ENCODE results near the gene DEDD2.

Gene DEDD2

GRCh38 chr19:42169486-42170413 is 47.7 kb downstream of the DEDD2 start:
- no peak for DNase-seq

GRCh38 chr19:42168206-42168605 is 49.3 kb downstream of the DEDD2 start:
- no peak for DNase-seq

GRCh38 chr19:42166316-42166715 is 51.2 kb downstream of the DEDD2 start:
- DNase-seq, result no peak

- no peak for DNase-seq
These were observed 52.3 kb downstream of the DEDD2 start for GRCh38 chr19:42165146-42165545.

DNA sequence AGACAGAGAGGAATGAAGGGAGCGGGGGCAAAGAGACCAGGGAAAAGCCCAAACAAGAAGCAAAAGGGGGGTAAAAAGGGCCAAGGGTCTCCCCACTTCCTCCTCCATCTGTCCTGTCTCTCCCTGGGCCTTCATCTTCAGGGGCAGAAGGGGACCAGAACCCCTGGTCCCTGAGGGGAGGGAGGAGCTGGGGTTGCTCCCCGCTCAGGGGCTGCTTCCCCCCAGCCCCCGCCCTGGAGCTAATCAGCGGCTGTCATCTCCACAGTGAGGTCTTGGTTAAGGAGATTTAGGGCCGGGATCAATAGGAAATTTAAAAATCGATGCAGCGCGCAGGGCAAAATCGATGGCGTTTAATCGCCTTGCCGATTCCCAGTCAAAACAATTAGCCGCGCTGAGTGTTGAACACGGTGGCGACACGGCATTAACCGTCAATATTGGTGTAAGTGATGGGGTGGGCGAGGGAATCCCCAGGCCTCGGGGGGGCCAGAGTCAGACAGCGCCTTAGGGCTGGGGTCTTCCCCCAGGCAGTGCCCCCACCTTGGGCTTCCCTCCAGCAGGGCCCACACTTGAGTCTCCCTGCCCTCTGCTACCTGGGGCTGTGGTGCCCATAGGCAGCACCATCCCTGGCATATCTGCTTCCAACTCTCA is 55.7 kb downstream of the DEDD2 start:
- DNase-seq, result no peak

GRCh38 chr19:42159942-42160341 is 57.5 kb downstream of the DEDD2 start:
- DNase-seq, result no peak

- no peak for DNase-seq
These were observed 58.6 kb downstream of the DEDD2 start for GRCh38 chr19:42158926-42159325.

- no peak for DNase-seq
These were observed 60.9 kb downstream of the DEDD2 start for GRCh38 chr19:42156571-42156970.

DNA sequence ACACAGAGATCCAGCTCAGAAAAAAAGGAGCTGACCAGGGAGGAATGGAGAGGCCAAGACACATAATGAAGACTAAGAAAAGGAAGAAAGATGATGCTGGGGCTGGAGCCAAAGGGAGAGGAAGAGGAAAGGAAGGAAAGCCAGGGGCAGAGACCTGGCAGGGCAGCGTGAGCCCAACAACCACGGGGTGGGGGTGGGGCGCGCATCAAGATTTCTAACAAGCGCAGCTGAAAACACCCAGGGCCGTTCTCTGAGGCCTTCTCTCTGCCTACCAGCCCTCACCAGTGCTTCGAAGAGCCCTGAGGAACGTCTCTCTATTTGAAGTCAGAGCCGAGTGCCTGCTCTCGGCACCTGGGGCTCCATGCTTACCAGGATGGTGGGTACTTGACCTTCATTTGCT is 61.7 kb downstream of the DEDD2 start:
- DNase-seq, result no peak

DNA sequence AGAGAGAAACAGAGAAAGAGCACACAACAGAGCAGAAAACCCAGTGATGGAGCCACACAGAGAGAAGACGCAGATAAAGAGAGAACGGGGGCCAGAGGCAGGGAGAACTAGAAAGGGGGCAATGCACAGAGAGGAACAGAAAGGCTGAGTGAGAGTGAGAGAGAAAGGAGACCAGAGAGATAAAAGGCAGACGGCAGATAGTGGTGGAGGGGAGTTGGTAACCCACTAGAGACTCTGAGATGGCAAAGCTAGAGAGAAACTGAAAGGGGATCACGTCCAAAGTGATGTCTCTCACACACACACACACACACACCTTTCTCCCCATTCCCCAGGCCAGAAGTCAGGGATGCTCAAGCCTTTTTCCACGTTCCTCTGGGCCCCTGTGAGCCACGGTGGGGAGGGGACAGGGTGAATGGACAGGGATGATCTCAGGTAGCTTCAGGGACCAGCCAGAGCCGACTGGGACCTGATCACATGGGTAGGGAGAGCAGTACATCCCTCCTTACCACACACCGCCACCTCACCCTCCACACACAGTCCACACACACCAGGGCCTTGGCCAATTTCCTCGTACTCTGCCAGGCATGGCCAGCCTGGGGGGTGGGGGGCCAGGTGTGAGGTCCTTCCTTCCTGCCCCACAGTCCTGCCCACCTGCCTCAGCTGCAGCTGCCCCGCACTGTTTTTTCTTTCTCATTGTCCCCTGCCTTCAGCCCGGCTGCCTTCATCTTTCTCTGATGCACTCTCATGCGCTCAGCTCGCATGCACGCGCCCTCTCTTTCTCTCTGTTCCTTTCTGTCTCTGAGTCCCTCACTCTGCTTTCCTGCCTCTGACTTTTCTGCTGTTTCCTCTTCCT is 62.8 kb downstream of the DEDD2 start:
- no peak for DNase-seq

DNA sequence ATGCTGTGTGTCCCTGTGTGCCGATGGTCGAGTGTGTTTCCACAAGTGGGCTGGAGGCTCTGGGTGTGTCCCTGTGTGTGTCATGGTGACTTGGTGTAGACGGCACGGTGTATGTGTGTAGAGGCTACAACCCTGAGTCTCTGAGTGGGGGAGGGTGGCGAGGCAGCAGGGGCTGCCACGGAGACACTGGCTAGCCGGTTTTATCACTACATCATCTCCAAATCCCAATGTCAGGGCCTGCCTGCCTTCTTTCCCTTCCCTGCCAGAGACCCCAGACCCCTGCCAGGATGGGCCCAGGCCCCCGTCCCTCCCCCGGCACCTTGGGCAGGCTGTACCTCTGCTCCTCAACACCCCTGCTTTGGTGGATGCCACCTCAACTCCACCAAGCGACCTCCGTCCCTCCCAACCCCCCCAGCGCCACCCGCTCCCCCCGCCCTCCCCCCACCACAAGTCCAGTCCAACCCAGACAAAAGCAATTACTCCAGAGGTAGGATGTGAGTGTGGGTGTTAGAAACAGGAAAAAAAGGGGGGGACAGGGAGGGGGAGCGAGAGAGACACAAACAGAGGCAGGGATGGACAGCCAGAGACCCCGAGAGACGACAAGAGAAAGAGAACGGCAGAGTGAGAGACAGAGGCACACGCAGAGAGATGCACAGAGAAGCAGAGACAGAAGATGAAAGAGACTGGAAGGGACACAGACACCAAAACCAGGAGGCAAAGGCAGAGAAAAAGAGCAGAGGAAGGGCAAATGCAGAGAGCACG is 63.6 kb downstream of the DEDD2 start:
- no peak for DNase-seq

DNA sequence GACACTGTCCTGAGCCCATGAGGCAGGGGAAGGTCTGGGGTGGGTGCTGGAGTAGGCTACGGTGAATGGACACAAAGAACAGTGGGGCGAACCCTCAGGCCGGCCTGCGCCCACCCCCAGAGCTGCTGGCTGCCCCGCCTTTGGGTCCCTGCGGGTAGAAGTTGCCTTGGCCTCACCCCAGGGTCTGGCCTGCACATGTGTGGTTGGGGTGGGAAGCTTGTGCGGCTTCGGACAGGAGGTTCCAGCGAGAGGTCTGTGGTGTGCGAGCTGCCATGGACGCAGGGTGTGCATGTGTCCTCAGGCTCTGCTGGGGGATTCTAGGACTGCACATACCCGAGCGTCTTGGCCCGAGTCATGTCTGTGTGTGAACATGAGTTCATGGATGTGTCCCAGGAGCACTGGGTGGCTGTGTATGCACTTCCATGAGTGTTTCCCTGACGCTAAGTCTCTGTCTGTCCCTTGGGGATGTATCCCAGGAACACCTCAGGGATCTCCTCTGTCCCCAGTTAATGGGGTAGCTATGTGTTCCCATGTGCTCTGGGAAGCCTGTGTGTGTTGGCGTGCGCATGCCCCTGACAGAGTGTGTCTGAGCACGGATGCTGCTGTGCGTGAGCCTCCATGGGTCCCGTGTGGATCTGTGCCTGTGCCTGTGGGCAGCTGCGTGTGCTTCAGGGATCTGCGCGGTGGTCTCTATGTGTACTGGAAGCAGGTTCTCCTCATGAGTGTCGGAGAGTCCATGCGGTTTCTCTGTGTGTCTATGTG is 64.4 kb downstream of the DEDD2 start:
- no peak for DNase-seq

- no peak for DNase-seq
These were observed 65.4 kb downstream of the DEDD2 start for GRCh38 chr19:42151782-42152684.

- DNase-seq, result no peak
These were observed 66.5 kb downstream of the DEDD2 start for GRCh38 chr19:42150911-42151361.

GRCh38 chr19:42150364-42150763 is 67.1 kb downstream of the DEDD2 start:
- no peak for DNase-seq

DNA sequence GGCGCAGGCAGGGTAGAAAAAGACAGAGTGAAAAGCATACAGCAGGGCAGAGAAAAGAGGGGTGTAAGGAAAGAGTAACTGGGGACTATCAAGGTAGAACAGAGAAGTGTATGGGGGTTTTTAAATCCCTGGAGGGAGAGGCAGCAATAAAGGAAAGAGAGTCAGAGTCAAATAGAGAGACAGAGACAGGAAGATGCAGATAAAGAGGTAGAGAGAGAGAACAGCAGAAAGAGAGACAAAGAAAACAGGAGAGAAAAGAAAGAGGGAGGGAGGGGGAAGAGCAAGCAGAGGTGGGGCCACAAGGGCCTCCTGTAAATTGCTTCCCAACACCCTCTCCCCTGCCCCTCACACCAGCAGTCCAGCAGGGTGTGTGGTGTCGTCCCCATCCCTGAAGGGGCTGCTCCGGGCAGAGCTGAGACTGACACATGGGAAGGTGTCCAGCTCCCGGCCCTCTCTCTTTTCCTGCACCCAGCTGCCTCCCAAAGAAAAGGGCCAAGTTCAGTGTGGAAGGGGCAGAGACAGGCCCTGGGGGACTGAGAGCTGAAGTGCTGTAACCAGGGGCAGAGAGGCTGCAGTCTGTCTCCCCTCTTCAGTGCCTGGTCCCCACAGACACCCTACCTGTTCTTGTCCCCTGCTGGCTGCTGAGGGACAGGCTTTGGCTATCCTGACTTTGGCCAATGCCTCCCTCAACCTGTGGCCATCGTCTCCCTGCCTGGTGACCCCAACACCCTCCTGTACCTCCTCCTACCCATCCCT is 67.9 kb downstream of the DEDD2 start:
- DNase-seq, result no peak
